ENCODE results near the gene FAM107A. TPM values are rescaled to one million over a fixed set of nuclear protein-coding genes. Genes with fewer than 3 reads are reported as not detected.

FAM107A gene
- total and polyA plus RNA-seq, 9 of the 15 experiments (the other 6 are each of a cell fraction or from before 2014, with no cell fraction given): 0.07 TPM; not detected in 8

DNA sequence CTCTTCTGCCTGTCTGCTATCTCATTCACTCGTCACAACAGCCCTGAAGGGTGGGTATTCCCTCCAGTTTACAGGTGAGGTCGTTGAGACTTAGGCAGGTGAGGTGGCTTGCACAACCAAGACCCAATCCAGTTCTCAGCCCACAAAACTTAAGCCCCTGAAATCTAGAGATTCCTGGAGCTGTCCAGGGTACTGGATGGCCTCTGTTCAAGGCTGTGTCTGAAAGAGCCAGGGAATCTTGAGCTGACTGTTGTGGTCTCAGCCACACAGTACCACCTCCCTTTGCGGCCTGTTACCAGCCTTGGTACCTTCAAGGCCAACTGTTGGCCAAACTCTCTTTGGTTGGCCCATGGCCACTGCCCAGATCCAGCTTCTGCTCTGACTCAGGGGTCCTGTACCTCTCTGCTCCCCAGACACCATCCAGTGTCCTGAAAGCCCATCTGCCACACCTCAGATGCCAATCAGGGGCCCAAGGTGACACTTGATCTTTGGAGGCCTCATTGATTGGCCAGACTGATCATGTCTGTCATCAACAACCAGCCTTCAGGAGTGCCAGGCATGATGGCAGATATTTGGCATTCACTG lies 10.9 kb upstream of the FAM107A start (continued):
- TF ChIP-seq RBM14 (IDR thresholded peaks at IDR 0.05; ENCODE audit: borderline replicate concordance, insufficient read depth, low read depth, low read length): no peak
- 0 out of 2 replicates have a peak, but pooled peaks have one; percentile 9 for TF ChIP-seq CEBPB (tag; IDR thresholded peaks at IDR 0.05)
- TF ChIP-seq SREBF1 (IDR thresholded peaks at IDR 0.05; ENCODE audit: borderline replicate concordance, low read depth, low read length): no peak
- TF ChIP-seq EHMT2 (IDR thresholded peaks at IDR 0.05): peak; percentile 94
- TF ChIP-seq ZNF586 (CRISPR knock-in tag; conservative IDR thresholded peaks at IDR 0.05): no peak
- TF ChIP-seq, protein P1, sequence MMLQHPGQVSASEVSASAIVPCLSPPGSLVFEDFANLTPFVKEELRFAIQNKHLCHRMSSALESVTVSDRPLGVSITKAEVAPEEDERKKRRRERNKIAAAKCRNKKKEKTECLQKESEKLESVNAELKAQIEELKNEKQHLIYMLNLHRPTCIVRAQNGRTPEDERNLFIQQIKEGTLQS (IDR thresholded peaks at IDR 0.05): 0 out of 2 replicates have a peak, but pooled peaks have one; percentile 5
- TF ChIP-seq, protein P1 (CRISPR knock-in tag; conservative IDR thresholded peaks at IDR 0.05): no peak
- TF ChIP-seq, protein P2, sequence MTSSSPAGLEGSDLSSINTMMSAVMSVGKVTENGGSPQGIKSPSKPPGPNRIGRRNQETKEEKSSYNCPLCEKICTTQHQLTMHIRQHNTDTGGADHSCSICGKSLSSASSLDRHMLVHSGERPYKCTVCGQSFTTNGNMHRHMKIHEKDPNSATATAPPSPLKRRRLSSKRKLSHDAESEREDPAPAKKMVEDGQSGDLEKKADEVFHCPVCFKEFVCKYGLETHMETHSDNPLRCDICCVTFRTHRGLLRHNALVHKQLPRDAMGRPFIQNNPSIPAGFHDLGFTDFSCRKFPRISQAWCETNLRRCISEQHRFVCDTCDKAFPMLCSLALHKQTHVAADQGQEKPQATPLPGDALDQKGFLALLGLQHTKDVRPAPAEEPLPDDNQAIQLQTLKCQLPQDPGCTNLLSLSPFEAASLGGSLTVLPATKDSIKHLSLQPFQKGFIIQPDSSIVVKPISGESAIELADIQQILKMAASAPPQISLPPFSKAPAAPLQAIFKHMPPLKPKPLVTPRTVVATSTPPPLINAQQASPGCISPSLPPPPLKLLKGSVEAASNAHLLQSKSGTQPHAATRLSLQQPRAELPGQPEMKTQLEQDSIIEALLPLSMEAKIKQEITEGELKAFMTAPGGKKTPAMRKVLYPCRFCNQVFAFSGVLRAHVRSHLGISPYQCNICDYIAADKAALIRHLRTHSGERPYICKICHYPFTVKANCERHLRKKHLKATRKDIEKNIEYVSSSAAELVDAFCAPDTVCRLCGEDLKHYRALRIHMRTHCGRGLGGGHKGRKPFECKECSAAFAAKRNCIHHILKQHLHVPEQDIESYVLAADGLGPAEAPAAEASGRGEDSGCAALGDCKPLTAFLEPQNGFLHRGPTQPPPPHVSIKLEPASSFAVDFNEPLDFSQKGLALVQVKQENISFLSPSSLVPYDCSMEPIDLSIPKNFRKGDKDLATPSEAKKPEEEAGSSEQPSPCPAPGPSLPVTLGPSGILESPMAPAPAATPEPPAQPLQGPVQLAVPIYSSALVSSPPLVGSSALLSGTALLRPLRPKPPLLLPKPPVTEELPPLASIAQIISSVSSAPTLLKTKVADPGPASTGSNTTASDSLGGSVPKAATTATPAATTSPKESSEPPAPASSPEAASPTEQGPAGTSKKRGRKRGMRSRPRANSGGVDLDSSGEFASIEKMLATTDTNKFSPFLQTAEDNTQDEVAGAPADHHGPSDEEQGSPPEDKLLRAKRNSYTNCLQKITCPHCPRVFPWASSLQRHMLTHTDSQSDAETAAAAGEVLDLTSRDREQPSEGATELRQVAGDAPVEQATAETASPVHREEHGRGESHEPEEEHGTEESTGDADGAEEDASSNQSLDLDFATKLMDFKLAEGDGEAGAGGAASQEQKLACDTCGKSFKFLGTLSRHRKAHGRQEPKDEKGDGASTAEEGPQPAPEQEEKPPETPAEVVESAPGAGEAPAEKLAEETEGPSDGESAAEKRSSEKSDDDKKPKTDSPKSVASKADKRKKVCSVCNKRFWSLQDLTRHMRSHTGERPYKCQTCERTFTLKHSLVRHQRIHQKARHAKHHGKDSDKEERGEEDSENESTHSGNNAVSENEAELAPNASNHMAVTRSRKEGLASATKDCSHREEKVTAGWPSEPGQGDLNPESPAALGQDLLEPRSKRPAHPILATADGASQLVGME (CRISPR knock-in tag; IDR thresholded peaks at IDR 0.05): no peak
- TF ChIP-seq, protein P3, sequence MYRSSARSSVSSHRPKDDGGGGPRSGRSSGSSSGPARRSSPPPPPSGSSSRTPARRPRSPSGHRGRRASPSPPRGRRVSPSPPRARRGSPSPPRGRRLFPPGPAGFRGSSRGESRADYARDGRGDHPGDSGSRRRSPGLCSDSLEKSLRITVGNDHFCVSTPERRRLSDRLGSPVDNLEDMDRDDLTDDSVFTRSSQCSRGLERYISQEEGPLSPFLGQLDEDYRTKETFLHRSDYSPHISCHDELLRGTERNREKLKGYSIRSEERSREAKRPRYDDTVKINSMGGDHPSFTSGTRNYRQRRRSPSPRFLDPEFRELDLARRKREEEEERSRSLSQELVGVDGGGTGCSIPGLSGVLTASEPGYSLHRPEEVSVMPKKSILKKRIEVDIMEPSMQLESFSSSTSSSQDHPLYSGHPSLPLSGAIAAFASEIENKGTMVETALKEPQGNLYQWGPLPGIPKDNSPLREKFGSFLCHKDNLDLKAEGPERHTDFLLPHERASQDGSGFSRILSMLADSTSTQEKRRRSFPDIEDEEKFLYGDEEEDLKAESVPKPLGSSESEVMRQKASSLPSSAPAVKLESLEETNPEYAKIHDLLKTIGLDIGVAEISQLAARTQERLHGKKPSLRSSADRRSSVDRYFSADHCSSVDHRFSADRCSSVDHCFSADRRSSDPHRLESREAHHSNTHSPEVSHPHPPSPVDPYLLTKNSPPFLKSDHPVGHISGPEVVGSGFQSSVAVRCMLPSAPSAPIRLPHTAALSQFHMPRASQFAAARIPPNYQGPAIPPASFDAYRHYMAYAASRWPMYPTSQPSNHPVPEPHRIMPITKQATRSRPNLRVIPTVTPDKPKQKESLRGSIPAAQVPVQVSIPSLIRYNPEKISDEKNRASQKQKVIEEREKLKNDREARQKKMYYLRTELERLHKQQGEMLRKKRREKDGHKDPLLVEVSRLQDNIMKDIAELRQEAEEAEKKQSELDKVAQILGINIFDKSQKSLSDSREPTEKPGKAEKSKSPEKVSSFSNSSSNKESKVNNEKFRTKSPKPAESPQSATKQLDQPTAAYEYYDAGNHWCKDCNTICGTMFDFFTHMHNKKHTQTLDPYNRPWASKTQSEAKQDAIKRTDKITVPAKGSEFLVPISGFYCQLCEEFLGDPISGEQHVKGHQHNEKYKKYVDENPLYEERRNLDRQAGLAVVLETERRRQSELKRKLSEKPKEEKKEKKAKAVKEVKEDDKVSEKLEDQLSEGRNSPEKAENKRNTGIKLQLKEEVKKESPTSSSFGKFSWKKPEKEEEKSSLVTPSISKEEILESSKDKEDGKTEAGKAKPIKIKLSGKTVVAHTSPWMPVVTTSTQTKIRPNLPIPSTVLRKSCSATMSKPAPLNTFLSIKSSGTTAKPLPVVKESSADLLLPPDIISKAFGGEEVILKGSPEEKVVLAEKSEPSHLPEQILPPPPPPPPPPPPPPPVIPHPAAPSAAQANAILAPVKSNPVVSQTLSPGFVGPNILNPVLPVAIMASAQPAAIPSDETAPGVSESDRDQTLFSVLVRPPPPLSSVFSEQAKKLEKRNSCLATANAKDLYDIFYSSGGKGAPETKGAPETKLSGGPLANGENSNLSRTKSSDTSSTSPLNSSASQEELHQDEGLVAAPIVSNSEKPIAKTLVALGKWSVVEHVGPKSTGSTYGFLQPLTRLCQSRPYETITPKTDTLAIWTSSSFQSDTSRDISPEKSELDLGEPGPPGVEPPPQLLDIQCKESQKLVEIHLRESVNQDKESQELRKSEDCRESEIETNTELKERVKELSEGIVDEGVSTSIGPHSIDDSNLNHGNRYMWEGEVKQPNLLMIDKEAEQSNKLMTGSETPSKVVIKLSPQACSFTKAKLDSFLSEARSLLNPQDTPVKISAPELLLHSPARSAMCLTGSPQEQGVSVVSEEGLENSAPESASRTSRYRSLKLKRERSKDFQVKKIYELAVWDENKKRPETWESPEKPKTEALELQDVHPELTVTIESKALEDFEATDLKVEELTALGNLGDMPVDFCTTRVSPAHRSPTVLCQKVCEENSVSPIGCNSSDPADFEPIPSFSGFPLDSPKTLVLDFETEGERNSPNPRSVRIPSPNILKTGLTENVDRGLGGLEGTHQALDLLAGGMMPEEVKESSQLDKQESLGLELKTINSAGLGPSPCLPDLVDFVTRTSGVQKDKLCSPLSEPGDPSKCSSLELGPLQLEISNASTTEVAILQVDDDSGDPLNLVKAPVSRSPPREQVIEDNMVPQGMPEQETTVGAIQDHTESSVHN (IDR thresholded peaks at IDR 0.05; ENCODE audit: borderline replicate concordance in 1 of 2, low read depth in 1 of 2): no peak
- TF ChIP-seq, protein P4, sequence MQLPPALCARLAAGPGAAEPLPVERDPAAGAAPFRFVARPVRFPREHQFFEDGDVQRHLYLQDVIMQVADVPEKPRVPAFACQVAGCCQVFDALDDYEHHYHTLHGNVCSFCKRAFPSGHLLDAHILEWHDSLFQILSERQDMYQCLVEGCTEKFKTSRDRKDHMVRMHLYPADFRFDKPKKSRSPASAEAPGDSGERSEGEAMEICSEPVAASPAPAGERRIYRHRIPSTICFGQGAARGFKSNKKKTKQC (CRISPR knock-in tag; IDR thresholded peaks at IDR 0.05): 0 out of 2 replicates have a peak, but pooled peaks have one; percentile 35
- no peak for TF ChIP-seq ZNF780A (CRISPR knock-in tag; IDR thresholded peaks at IDR 0.05)
